Upper lobe of left lung (tissue), 4 donors: ENCODE data around the gene RAB33A.

Source experiments
- EP300 ChIP-seq, 4 donors: sonication (generic); formaldehyde crosslinking; IDR thresholded peaks; one replicate each; pipeline ENCODE4 v1.5.1; 2017; ENCODE audit warnings: antibody characterized with exemption in 4 of 4, control low read depth in 2 of 4
- POLR2A ChIP-seq, 4 donors: fragments of 450-650 bp; IDR thresholded peaks; one replicate each; pipeline ENCODE4 v1.5.1; 2016 to 2017; ENCODE audit warnings: antibody characterized with exemption in 4 of 4, mild to moderate bottlenecking in 2 of 4
- POLR2AphosphoS5 ChIP-seq, 2 donors: sonication (generic); formaldehyde crosslinking; IDR thresholded peaks; one replicate each; pipeline ENCODE4 v1.5.1; 2017; ENCODE audit warnings: antibody characterized with exemption in 2 of 2

- no peak for TF ChIP-seq POLR2AphosphoS5 (IDR thresholded peaks at IDR 0.05)
- no peak for TF ChIP-seq EP300 (IDR thresholded peaks at IDR 0.05)
- TF ChIP-seq POLR2A (IDR thresholded peaks at IDR 0.05), result no peak
Observed at GRCh38 chrX:130228871-130229270, 57.1 kb downstream of the RAB33A start.
